ENCODE data around the gene ATP2B2. TPM values are rescaled to one million over a fixed set of nuclear protein-coding genes. Genes with fewer than 3 reads are reported as not detected.

ATP2B2 gene
- total RNA-seq, 4 donors from 2014 or later: 0.11 to 0.42 (median 0.15) TPM; not detected in 1

DNA sequence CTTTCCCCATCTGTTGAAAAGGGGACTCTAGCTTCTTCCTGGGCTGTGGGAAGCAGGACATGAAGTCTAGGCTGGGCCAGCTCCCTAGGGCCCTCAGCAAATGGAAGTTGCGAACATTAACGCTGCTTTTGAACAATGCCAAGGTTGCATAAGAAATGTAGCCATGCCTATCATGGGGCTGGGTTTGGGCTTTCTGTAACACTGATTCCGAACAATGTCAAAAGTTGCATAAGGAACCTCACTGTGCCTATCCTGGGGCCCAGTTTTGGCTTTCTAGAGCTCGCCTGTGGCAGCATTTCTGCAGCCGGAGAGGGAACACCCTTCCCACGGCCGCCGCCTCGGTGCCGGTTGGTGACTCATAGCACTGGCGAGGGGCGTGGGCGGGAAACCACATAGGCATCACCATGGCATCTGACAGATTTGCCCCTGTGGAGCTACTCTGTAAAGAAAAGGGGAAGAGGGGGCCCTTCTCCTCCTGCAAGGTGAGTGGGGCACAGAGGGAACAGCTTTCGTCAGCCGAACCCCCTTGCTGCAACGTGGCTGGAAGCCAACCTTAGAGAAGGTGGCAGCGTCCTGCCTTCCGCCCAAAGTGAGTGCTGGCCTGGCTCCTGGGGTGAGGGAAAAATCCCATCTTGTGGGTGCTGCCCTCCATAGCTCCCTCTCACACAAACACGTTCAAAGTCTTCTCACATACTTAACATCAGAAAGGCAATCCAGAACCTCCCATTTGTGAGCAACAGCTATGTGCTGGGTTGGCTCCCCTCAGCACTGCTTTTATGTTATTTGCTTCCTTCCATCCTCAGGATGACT, 46.6 kb upstream of the ATP2B2 start:
- H3K36me3 ChIP-seq: no peaks in the 10 kb centered on the region
- no peak for DNase-seq
- TF ChIP-seq POLR2A (IDR thresholded peaks at IDR 0.05): no peak
- TF ChIP-seq, protein P1, sequence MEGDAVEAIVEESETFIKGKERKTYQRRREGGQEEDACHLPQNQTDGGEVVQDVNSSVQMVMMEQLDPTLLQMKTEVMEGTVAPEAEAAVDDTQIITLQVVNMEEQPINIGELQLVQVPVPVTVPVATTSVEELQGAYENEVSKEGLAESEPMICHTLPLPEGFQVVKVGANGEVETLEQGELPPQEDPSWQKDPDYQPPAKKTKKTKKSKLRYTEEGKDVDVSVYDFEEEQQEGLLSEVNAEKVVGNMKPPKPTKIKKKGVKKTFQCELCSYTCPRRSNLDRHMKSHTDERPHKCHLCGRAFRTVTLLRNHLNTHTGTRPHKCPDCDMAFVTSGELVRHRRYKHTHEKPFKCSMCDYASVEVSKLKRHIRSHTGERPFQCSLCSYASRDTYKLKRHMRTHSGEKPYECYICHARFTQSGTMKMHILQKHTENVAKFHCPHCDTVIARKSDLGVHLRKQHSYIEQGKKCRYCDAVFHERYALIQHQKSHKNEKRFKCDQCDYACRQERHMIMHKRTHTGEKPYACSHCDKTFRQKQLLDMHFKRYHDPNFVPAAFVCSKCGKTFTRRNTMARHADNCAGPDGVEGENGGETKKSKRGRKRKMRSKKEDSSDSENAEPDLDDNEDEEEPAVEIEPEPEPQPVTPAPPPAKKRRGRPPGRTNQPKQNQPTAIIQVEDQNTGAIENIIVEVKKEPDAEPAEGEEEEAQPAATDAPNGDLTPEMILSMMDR (IDR thresholded peaks at IDR 0.05): no peak
- H3K9me3 ChIP-seq: no peaks in the 10 kb centered on the region
- H3K4me3 ChIP-seq (replicated peaks in 1 of 3): no peak overlapping the region
- H3K4me1 ChIP-seq: no peaks in the 10 kb centered on the region
- no peak overlapping the region for H3K27ac ChIP-seq
- 68 to 70% methylated on average over 17 to 19 of the region's 19 CpGs for WGBS, 2 donors
- intact Hi-C loops (cut with DNase I): no loop called here
- H3K27me3 ChIP-seq: no peaks in the 10 kb centered on the region

DNA sequence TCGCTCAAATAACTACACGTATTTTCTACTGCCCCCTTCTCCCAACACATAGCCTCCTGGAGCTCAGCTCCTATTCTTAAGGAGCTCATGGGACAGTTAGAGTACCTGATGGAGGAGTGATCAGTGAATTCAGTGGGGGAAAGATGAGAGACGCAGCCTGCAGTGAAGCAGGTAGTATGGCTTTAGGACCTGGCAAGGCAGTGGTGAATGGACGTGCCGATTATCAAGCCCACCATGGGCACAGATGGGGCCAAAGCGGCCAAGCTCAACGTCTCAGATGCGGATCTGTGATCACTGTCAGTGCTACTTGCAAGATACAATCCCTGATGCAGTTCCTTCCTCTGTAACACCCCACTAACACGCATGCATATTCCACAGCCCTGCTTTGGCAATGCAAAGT, 45.8 kb upstream of the ATP2B2 start:
- H3K36me3 ChIP-seq: no peaks in the 10 kb centered on the region
- H3K4me3 ChIP-seq (replicated peaks in 1 of 3): no peak overlapping the region
- no peaks in the 10 kb centered on the region for H3K4me1 ChIP-seq
- H3K27me3 ChIP-seq: no peaks in the 10 kb centered on the region
- intact Hi-C loops (cut with DNase I): no loop called here
- no peak for TF ChIP-seq POLR2A (IDR thresholded peaks at IDR 0.05)
- TF ChIP-seq, protein P1 (IDR thresholded peaks at IDR 0.05): no peak
- H3K27ac ChIP-seq: no peak overlapping the region
- H3K9me3 ChIP-seq: no peaks in the 10 kb centered on the region
- no peak for DNase-seq
- 79 to 80% methylated on average over 9 of the region's 9 CpGs for WGBS, 2 donors

DNA sequence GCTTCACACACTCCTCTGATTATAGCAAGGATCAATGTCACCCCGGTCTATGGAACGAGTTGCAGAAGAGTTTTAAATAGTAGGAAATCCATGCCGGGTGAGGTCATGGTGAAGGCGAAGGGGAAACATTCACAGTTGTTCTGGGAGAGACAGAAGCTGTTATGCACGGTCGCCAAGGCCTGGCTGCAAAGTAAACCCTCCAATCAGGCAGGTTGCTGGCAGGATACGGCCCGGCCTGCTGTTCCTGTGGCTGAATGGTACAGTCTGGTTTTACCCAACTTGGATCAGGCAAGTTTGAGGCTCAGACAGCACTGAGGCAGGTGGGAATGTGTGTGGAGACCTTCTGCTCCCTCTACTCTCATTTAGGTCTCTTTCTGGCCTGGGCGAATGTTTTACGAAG, 45.3 kb upstream of the ATP2B2 start:
- TF ChIP-seq, protein P1 (IDR thresholded peaks at IDR 0.05): no peak
- TF ChIP-seq POLR2A (IDR thresholded peaks at IDR 0.05): no peak
- Histone ChIP-seq H3K4me3 (replicated peaks in 1 of 3) (no peak overlapping the region), H3K36me3 (no peaks in the 10 kb centered on the region), H3K27me3 (no peaks in the 10 kb centered on the region), H3K27ac (no peak overlapping the region), H3K9me3 (no peaks in the 10 kb centered on the region), H3K4me1 (no peaks in the 10 kb centered on the region)
- no peak for DNase-seq
- intact Hi-C loops (cut with DNase I): no loop called here
- WGBS, 2 donors: 52 to 63% methylated on average over 10 of the region's 10 CpGs

DNA sequence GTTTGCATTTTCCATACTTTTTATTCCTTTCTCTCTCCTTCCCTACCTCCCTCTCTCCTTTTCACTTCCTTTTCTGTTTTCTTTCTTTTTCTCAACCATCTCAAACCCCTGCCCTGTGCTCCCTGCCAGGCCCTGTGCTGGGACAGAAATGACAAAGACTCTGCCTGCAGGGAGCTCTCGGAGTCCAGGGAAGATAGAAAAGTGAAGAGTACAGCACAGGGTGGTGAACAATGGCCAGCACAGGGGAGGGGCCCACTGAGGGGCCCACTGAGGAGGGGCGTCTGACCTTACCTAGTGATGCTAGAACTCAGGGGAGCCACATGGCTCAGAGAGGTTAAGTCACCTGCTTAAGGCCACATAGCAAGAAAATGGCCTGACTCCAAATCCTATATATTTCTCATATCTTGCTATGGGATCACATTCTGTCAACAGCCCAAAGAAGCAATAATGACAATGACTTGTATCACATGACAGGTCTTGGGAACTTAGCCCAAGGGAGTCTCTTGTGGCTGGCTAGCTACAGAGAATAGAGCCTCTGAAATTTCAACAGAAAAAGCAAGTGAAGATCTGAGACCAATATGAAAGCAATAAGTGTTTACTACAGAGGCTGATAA, 44.3 kb upstream of the ATP2B2 start:
- no peak overlapping the region for H3K4me3 ChIP-seq (replicated peaks in 1 of 3)
- no peaks in the 10 kb centered on the region for H3K4me1 ChIP-seq
- intact Hi-C loops (cut with DNase I): no loop called here
- H3K9me3 ChIP-seq: no peaks in the 10 kb centered on the region
- no peaks in the 10 kb centered on the region for H3K27me3 ChIP-seq
- 71 to 74% methylated on average over 2 of the region's 2 CpGs for WGBS, 2 donors
- no peak for TF ChIP-seq POLR2A (IDR thresholded peaks at IDR 0.05)
- TF ChIP-seq, protein P1 (IDR thresholded peaks at IDR 0.05): no peak
- H3K27ac ChIP-seq: no peak overlapping the region
- no peak for DNase-seq
- no peaks in the 10 kb centered on the region for H3K36me3 ChIP-seq

DNA sequence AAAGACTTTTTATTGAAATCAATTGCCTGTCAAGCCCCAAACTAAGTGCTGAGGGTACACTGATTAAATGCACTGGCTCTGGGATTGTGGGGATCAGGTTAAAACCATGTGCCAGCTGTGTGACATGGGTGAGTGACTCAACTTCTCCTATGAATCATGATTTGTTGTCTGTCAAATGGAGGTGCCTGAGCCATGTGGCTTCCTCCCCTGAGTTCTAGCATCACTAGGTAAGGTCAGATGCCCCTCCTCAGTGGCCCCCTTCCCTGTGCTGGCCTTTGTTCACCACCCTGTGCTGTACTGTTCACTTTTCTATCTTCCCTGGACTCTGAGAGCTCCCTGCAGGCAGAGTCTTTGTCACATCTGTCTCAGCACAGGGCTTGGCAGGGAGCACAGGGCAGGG, 43.6 kb upstream of the ATP2B2 start:
- no peaks in the 10 kb centered on the region for H3K9me3 ChIP-seq
- no peaks in the 10 kb centered on the region for H3K36me3 ChIP-seq
- TF ChIP-seq, protein P1 (IDR thresholded peaks at IDR 0.05): no peak
- no peak for TF ChIP-seq POLR2A (IDR thresholded peaks at IDR 0.05)
- H3K27ac ChIP-seq: no peak overlapping the region
- no peak overlapping the region for H3K4me3 ChIP-seq (replicated peaks in 1 of 3)
- no peaks in the 10 kb centered on the region for H3K4me1 ChIP-seq
- H3K27me3 ChIP-seq: no peaks in the 10 kb centered on the region
- no peak for DNase-seq
- intact Hi-C loops (cut with DNase I): no loop called here

Measured in thyroid gland (tissue), 4 donors.